Activated gamma-delta T cell treated with Interleukin-2 at 50 U/mL for 16 hours (primary cell): ENCODE results near the gene CFAP126.
A peak's percentile ranks its signal among the peaks of the same experiment; 100 is the strongest.
"Not testable (repeated sequence)": the region's sequence is repeated elsewhere in the genome, so short reads cannot be mapped to it uniquely, and the experiment has no call there.

ENCODE experiments used
- DNase-seq: peaks from one replicate; pipeline ENCODE4 v3.0.0-alpha.2; 2020

CFAP126 gene

DNA sequence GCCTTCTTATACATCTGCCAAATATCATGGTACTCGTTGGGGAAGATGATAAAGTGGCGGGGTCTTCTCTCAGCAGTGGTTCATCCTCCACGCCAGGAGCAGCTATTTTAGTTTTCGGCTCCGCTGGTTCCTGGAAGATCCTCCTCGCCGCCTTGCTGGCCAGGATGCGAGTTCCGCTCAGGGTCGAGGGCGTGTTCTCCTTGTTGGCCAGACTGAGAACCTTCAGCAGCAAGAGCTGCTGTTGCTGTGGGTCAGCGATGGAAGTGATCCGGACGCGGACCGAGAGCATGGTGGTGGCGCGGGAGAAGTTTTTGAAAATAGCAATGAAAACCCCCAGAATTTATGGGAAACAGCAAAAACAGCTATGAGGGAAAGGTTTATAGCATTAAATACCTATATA is 11.4 kb upstream of the CFAP126 start:
- no peak for DNase-seq

DNA sequence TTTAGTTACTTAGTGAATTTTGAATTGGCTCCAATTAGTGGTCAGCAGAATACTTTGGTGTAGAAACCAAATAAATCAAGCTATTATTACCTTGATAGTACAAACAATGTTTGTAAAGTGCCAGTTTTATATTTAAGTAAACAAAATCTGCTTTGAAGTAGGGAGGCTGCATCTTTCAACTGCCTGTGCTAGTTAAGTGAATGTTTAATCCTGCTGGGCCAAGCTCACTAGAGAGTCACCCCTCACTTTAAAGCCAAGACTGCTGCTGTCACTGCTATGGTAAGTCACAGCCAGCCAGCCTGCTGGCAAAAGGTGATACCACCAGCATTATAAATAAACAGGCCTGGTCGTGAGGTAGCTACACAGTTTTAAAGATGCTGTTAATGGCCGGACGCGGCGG is 10.3 kb upstream of the CFAP126 start:
- DNase-seq: no peak

DNA sequence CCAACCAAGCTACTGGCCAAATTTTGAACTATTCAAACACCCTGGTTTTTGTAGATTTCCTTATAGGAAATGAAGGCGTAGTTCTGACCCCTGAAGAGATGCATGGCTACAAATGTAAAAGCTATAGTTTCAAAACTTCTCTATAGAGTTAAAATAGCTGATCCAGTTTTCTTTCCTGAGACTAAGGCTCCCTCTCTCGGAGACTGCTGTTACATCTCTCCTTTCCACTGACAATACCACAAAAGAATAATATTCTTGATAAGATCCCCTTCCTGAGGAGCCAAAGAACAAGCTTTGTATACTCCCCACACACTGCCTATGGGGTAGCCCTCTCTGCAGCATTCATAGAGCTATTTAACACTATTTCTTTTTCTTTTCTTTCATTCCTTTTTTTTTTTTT is 6.7 kb upstream of the CFAP126 start:
- DNase-seq: no peak

DNA sequence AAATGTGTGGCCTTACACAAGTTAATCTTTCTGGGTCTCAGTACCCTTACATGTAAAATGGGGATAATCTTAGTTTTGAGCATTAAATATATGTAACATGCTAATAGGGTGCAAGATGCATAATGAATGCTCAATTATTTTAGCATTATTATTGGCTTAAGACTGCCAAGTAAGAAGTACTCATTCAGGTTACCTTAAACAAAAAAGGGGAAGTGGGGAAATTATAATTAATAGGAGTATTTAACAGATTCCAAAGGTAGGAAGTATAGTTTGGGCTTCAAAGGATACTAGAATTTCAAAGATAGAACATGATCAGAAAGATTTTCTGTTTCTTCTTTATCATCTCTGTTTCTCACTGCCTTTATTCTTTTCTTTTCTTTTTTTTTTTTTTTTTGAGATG is 5.8 kb upstream of the CFAP126 start:
- DNase-seq: no peak

DNA sequence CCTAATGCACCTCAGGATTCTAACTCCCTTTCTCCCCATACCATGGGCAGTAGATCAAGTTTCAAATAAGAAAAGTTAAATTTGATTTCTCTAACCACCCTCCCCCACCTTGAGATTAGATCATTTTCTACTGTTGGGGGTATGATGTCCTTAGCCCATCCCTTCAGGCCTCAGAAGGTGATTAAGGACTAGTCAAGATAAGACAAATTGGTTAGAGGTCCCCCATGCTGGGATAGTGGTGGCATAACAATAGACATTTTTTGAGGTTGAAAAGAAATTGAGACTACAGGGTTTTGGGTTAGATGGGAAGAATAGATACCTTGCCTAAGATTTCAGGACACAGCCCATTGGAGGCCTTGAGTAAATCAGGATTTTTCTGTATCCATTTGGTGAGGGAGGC is 2.5 kb downstream of the CFAP126 start:
- DNase-seq: no peak

DNA sequence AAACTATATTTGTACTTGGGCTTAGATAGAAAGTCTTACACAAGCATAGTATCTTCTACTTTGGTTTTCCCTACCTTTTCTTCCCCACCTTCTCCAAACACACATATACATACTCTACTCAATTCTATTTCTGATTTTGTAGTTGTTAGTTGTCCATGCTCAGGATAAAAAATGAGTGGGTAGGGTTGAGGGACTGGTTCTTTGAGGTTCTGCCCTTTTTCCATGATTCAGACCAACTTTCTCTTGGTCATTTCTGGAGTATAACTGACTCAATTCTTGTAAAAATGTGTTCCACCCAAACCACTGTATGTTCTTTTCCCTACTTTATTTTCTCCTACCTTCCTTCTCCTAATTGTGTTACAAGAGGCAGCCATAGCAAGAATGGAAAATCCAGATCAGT is 3.3 kb downstream of the CFAP126 start:
- no peak for DNase-seq

DNA sequence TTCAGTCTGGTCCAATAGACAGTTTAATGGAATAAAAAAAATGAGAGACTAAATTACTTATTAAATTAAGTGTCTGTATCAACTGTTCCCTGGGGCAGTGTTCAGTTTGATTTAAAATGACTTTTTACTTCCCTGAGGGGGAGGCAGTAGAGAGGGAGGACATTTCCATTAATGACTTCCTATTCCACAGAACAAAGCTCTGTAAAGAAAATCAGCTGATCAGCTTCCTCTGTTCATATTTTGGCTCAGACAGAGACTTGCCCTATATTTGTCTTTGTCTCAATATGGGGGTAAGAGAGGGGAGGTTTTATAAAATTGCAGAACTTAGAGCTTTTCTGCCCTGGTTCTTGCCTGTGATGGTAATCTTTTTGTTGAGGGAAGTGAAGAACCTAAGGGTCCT is 8.4 kb downstream of the CFAP126 start:
- DNase-seq: no peak

DNA sequence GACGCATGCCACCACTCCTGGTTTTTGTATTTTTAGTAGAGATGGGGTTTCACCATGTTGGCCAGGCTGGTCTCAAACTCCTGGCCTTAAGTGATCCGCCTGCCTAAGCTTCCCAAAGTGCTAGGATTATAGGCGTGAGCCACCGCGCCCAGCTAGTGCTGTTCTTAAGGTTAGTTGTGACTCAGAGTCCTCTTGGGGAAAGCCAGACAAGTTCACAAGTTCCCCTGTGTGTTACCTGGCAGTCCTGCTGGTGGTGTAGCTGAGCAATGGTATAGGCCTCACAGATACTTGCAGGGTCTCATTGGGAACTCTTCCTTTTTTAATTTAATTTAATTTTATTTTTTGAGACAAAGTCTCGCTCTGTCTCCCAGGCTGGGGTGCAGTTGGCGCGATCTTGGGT is 10.6 kb downstream of the CFAP126 start:
- DNase-seq: no peak

DNA sequence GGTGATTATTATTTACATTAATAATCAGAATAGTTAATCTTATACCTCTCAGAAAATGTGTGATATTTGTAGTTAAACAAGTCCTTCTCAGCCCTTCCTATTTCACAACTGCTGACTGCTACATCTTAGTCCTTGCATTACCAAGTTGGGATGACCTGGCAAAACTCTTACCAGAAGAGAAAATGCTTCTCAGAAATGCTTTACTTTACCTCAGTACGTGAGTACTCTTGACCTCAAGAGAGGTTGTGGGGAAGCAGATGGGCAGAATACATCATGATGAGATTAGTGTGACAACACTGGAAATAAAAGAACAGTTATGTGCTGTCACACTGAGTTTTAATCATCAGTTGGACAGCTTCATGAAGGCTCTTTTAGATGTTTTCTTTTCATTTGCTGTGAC is 16.2 kb downstream of the CFAP126 start:
- DNase-seq: no peak

DNA sequence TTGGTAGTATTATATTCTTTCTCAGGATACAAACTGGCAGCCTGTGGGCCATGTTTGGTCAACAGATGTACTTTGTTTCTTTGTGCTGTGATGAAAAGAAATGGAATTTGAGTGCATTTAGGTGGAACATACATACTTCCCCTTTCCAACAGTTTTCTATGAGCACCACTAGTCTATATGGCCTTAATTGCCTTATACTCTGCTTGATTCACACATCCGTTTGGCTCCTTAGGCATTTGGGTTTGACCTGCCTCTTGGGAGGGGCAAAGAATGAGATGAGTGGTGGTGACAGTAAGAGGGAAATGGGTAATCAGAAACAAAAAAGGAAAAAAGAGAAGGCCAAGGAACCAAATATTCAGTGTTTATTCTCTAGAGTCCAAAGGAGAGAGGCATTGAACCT is 17.0 kb downstream of the CFAP126 start:
- no peak for DNase-seq

DNA sequence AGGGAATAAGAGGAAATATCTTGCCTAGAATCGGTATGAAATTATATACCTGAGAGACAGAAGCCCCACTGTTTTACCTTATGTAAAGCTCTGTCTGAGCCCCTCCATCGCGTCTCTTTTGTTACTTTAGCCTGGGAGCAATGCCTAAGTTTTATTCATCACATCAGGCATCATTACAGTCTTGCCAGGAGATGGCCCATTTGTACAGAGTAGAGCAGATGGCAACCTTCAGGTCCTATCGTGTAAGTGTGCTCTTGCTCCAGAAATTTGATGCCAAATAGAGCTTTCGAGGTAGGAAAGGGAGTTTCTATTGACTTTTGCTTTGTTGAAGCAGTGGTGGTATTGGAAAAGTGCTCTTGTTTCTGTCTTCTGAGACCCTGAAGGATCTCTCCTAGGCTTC is 24.9 kb downstream of the CFAP126 start:
- no peak for DNase-seq

DNA sequence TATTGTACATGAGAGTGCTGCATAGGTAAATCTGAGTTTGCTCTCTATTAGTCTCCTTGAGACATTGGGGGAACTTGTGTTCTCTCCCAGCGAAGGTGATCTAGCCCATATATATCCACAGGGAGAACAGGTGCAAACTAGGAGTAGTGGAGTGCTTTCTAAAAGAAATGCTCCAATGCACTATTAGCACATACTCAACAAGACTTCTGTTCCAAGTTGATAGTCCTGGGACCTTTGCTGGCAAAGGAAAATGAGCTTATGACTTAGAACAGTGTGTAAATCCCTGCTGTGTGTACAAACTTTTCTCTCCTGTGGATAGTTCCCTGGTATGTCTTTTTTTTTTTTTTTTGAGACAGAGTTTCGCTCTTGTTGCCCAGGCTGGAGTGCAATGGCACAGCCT is 25.5 kb downstream of the CFAP126 start:
- no peak for DNase-seq

DNA sequence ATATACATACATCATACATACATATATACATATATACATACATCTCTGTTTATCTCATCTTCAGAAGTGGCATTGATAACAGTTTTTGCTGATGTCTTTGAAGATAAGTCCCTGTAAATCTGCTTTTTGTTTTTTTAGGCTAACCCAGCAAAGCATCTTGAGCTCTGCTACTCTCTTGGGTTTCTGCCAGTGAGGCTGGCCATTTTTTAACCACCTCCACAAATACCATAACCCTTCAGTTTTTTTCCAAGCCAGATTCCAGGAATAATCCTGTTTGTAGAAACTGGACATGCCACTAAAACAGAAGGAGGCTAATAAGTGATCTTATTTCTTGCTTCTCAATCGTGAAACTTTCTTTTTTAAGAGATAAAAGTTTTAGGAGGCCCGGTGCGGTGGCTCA is 31.9 kb downstream of the CFAP126 start:
- DNase-seq: no peak

DNA sequence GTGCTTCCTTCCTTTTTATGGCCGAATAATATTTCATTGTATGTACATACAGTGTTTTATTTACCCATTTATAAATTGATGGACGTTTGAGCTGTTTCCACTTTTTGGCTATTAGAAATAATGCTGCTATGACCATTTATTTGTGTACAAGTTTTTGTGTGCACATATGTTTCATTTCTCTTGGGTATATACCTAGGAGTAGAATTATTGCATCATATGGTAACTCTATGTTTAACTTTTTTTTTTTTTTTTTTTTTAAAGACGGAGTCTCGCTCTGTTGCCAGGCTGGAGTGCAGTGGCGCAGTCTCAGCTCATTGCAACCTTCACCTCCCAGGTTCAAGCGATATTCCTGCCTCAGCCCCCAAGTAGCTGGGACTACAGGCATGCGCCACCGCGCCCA is 34.5 kb downstream of the CFAP126 start:
- DNase-seq: no peak

DNA sequence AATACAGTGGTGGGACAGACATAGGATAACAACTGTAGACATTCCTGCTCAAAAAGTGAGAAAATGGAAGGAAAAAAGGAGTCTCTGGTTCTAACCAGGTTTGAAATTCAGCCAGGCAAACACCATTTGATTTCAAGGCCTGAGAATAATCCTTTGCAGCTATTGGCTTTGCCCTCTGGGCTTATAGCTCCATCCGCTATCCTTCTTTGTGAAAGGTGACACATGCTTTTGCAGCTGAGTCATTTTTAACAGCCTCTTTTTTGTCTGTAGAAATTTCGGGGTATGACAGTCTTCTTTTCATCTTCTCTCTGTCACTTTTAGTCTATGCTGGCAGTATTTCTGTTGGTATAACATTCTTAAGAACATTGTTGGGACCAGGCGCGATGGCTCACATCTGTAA is 37.3 kb downstream of the CFAP126 start:
- DNase-seq: no peak

DNA sequence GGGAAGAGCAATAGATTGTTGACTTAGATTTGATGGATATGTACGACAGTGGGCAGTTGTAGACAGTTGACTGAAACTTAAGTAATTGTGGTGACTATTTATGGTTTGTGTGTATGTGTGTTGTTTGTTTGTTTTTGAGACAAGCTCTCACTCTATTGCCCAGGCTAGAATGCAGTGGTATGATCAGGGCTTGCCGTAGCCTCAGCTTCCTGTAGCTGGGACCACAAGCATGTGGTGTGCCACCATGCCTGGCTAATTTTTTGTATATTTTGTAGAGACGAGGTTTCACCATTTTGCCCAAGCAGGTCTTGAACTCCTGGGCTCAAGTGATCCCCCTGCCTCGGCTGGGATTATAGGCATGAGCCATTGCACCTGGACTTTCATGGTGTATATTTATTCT is 43.7 kb downstream of the CFAP126 start:
- DNase-seq: peak; percentile 14

DNA sequence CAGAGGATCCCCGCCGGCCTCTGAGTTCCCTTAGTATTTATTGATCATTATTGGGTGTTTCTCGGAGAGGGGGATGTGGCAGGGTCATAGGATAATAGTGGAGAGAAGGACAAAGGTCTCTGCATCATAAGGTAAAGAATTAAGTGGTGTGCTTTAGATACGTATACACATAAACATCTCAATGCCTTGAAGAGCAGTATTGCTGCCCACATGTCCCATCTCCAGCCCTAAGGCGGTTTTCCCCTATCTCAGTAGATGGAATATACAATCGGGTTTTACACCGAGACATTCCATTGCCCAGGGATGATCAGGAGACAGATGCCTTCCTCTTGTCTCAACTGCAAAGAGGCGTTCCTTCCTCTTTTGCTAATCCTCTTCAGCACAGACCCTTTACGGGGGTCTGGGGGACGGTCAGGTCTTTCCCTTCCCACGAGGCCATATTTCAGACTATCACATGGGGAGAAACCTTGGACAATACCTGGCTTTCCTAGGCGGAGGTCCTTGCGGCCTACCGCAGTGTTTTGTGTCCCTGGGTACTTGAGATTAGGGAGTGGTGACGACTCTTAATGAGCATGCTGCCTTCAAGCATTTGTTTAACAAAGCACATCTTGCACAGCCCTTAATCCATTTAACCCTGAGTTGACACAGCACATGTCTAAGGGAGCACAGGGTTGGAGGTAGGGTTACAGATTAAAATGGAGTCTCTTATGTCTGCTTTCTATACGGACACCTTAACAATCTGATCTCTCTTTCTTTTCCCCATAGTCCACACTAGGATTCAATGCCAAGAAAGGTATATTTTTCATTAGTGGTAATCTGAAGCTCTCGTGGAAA is 51.6 kb downstream of the CFAP126 start:
- not testable (repeated sequence) for DNase-seq
